Right atrium auricular region (tissue), 2 donors: ENCODE data around the gene DNHD1. TPM values are rescaled to one million over a fixed set of nuclear protein-coding genes. Genes with fewer than 3 reads are reported as not detected.

Experiments
- DNase-seq: peaks from one replicate; pipeline ENCODE4 v3.0.0-alpha.2; 2019; ENCODE audit warnings: low spot score
- H3K27ac ChIP-seq, 2 donors: fragments of 200-600 bp; sonication (generic); 1 replicate in 1 of 2; 2 replicates in 1 of 2; pipeline ENCODE4 v1.5.1; 2016 to 2019
- H3K27me3 ChIP-seq, 2 donors: fragments of 200-600 bp; sonication (generic); one replicate each; pipeline versions ENCODE4 v1.5.1 to v1.6.0; 2017 to 2019
- H3K36me3 ChIP-seq: fragments of 200-600 bp; sonication (generic); one replicate; pipeline ENCODE4 v1.5.1; 2016
- H3K4me1 ChIP-seq, 2 donors: fragments of 200-600 bp; sonication (generic); one replicate each; pipeline versions ENCODE4 v1.5.1 to v1.6.0; 2017 to 2019
- H3K4me3 ChIP-seq, 2 donors: fragments of 200-600 bp; sonication (generic); 1 replicate in 1 of 2; 2 replicates in 1 of 2; pipeline ENCODE4 v1.5.1; 2017 to 2019; ENCODE audit warnings: mild to moderate bottlenecking in 1 of 2, moderate library complexity in 1 of 2
- H3K9me3 ChIP-seq, 2 donors: fragments of 200-600 bp; sonication (generic); one replicate each; pipeline ENCODE4 v1.5.1; 2019
- total RNA-seq, 2 donors: library from RNA; depleted of rRNA; stranded (reverse); fragments of >200 nt; gene quantifications; one replicate each; pipeline ENCODE4 v1.1.0, GENCODE V29; 2016
- TF ChIP-seq, protein P1 (sequence below), 2 donors: fragments of 200-600 bp; sonication (generic); IDR thresholded peaks; one replicate each; pipeline ENCODE4 v1.5.1; 2019; ENCODE audit warnings: antibody characterized with exemption in 2 of 2

DNHD1 gene
- total RNA-seq, 2 donors from 2014 or later, result 4.4 to 4.8 TPM

DNA sequence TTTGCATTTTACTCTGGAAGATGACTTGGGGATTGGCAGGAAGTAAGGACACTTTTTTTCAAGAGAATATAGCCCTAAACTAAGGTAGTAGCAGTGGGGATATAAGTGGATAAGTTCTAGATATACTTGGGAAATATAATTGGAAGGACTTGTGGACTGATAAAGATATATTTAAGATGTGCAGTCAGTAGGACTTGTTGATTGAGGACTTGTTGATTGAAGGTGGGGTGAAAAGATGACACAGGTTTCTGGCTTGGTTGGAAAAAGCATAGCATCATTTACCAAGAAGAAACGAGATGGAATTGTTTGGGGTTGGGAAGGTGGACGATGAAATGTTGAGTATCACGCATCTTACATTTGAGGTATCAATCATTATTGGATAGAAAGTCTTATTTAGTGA lies 116.4 kb downstream of the DNHD1 start:
- DNase-seq, result no peak
- H3K9me3 ChIP-seq, result no peaks in the 10 kb centered on the region
- H3K27ac ChIP-seq, result peak overlapping the region; percentile 97
- no peaks in the 10 kb centered on the region for H3K27me3 ChIP-seq
- no peak overlapping the region for H3K4me3 ChIP-seq
- peaks cover 0 to 51% of the 10 kb centered on the region in 2 donors for H3K4me1 ChIP-seq
- TF ChIP-seq, protein P1, sequence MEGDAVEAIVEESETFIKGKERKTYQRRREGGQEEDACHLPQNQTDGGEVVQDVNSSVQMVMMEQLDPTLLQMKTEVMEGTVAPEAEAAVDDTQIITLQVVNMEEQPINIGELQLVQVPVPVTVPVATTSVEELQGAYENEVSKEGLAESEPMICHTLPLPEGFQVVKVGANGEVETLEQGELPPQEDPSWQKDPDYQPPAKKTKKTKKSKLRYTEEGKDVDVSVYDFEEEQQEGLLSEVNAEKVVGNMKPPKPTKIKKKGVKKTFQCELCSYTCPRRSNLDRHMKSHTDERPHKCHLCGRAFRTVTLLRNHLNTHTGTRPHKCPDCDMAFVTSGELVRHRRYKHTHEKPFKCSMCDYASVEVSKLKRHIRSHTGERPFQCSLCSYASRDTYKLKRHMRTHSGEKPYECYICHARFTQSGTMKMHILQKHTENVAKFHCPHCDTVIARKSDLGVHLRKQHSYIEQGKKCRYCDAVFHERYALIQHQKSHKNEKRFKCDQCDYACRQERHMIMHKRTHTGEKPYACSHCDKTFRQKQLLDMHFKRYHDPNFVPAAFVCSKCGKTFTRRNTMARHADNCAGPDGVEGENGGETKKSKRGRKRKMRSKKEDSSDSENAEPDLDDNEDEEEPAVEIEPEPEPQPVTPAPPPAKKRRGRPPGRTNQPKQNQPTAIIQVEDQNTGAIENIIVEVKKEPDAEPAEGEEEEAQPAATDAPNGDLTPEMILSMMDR (IDR thresholded peaks at IDR 0.05), result no peak
- H3K36me3 ChIP-seq, result peaks cover 41% of the 10 kb centered on the region

DNA sequence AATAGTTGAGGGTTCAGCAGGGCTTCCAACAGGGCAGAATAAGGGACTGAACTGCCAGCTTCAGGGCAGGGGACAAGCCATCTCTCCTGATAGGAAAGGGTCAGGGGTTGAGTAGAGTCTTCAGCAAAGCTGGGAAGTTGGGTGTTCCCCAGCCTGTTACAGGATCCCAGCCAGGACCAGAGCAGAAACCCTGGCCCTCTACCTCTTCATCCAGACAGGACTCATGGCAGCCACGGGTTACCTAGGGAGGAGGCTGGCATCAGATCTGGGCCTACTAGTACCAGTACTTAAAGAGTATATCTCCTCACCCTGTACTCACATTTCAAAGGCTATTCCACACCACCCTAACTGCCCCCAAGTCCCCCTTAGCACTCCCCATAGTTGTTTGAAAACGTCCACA lies 117.4 kb downstream of the DNHD1 start:
- TF ChIP-seq, protein P1 (IDR thresholded peaks at IDR 0.05), result no peak
- H3K36me3 ChIP-seq, result peaks cover 31% of the 10 kb centered on the region
- DNase-seq, result no peak
- no peak overlapping the region for H3K4me3 ChIP-seq
- no peaks in the 10 kb centered on the region for H3K9me3 ChIP-seq
- no peak overlapping the region for H3K27ac ChIP-seq
- H3K4me1 ChIP-seq, result peaks cover 0 to 51% of the 10 kb centered on the region in 2 donors
- no peaks in the 10 kb centered on the region for H3K27me3 ChIP-seq

DNA sequence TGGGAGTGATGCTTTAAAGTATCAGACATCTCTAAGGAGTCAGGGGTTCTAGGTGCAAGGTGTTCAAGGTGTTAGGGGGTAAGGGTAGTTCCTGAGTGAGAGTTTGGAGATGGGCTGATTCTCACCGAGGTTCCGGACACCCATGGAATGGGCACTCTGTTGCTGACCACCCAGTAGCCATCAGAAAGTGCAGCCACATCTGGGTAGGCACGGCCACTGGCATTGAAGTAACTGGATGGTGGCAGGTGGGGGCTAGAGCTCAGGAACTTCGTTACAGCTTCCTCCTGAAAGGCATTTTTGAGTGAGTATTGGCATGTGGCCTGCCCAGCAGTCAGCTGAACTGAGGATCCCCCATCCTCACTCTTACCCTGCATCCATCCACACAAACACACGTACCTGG lies 118.0 kb downstream of the DNHD1 start:
- H3K4me1 ChIP-seq, result peaks cover 0 to 53% of the 10 kb centered on the region in 2 donors
- no peak overlapping the region for H3K27ac ChIP-seq
- no peak overlapping the region for H3K4me3 ChIP-seq
- DNase-seq, result no peak
- H3K9me3 ChIP-seq, result no peaks in the 10 kb centered on the region
- H3K27me3 ChIP-seq, result no peaks in the 10 kb centered on the region
- peaks cover 25% of the 10 kb centered on the region for H3K36me3 ChIP-seq
- TF ChIP-seq, protein P1 (IDR thresholded peaks at IDR 0.05), result no peak

DNA sequence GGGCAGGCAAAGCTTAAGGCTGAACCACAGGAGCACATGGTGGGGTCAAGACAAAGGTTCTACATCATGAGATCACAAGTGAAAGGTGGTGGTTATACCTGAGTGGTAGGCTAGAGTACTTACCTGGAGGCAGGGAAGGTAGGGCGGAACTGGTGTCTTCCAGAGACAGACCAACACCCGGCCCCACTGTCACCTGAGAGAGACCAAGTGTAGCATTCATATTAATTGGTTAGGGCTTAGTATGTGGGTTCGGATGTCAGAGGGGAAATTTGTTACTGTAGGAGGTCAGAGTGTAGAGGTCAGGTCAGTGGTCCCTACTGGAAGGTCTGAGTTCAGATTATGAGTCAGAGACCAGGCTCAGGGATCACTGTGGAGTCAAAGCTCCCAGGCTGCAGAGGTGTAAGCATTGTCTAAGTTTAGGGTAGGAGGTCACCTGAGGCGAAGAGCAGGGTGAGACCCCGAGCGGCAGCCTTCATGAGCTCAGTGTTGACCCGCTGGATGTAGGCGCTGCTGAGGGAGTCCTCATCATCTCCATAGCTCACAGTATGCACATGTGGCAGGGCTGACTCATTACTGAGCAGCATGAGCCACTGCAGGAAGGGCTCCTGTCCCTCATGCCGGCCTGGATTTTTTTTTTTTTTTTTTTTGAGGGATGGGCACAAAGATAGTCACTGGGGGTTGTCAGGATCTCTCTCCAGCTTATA lies 119.0 kb downstream of the DNHD1 start:
- no peak for DNase-seq
- H3K4me3 ChIP-seq, result no peak overlapping the region
- no peak overlapping the region for H3K27ac ChIP-seq
- H3K4me1 ChIP-seq, result peaks cover 0 to 44% of the 10 kb centered on the region in 2 donors
- no peaks in the 10 kb centered on the region for H3K9me3 ChIP-seq
- H3K36me3 ChIP-seq, result peaks cover 15% of the 10 kb centered on the region
- no peaks in the 10 kb centered on the region for H3K27me3 ChIP-seq
- TF ChIP-seq, protein P1 (IDR thresholded peaks at IDR 0.05), result no peak

DNA sequence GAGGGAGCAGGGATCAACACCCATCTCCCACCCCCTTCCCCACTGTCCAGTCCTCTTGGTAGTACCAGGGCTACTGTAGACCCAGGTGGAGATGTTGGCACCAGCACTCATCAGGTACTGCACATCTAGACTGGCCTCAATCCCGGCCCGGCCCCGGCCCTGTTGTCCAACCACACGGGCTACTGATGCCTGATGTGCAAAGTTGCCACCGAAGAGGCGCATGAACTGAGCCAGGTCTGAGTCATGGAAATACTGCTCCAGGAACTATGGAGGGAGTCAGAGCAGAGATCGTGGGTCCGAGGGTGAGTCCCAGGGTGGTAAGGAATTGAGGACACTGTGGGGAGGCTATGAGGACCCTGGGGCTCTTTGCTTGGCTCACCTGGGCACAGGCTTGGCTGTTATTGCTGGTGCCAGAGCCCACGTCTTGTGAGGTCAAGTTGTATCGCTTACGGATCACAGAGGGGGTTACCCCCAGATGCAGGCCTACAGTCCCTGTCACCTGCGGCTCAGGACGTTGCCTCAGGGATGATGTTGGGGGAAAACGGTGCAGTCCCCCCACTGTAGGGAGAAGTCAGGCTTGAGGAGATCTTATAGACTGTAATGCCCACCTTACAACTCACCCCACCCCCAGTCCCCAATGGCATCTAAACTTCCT lies 119.6 kb downstream of the DNHD1 start:
- H3K27ac ChIP-seq, result no peak overlapping the region
- no peak for DNase-seq
- peaks cover 12% of the 10 kb centered on the region for H3K36me3 ChIP-seq
- H3K4me3 ChIP-seq, result no peak overlapping the region
- peaks cover 0 to 37% of the 10 kb centered on the region in 2 donors for H3K4me1 ChIP-seq
- TF ChIP-seq, protein P1 (IDR thresholded peaks at IDR 0.05), result no peak
- H3K27me3 ChIP-seq, result no peaks in the 10 kb centered on the region
- H3K9me3 ChIP-seq, result no peaks in the 10 kb centered on the region
